GM23338 (cell line): ENCODE measurements around the gene AIMP1. TPM values are rescaled to one million over a fixed set of nuclear protein-coding genes. Genes with fewer than 3 reads are reported as not detected.

Experiments
- ATAC-seq: fragments of 200-7000 bp; cut with Tn5 transposase; 3 replicates; pipeline ENCODE4 v1.9.1; 2020
- DNase-seq: peaks from one replicate; pipeline ENCODE4 v3.0.0-alpha.2; 2015; ENCODE audit warnings: low spot score
- H2AFZ ChIP-seq: fragments of 200-600 bp; sonication (generic); 2 replicates; pipeline ENCODE4 v1.8.0; 2016; ENCODE audit warnings: antibody characterized with exemption, mild to moderate bottlenecking, moderate library complexity
- H3F3A ChIP-seq: fragments of 200-600 bp; sonication (generic); replicated peaks from 2 replicates; pipeline ENCODE4 v1.8.0; 2017; ENCODE audit warnings: antibody characterized with exemption, mixed run types, low read depth
- H3K27ac ChIP-seq: fragments of 200-600 bp; sonication (generic); 2 replicates; pipeline ENCODE4 v1.6.1; 2016; ENCODE audit warnings: low read depth
- H3K27me3 ChIP-seq: fragments of 200-600 bp; sonication (generic); 2 replicates; pipeline ENCODE4 v1.8.0; 2016; ENCODE audit warnings: mild to moderate bottlenecking, mixed run types, moderate library complexity; ENCODE audit not compliant: insufficient read depth
- H3K36me3 ChIP-seq: fragments of 200-600 bp; sonication (generic); 2 replicates; pipeline ENCODE4 v1.8.0; 2016; ENCODE audit warnings: mild to moderate bottlenecking; ENCODE audit not compliant: insufficient read depth
- H3K4me1 ChIP-seq: fragments of 200-600 bp; sonication (generic); 2 replicates; pipeline ENCODE4 v1.8.0; 2016; ENCODE audit warnings: mild to moderate bottlenecking, moderate library complexity; ENCODE audit not compliant: insufficient read depth
- H3K4me2 ChIP-seq: fragments of 200-600 bp; sonication (generic); 2 replicates; pipeline ENCODE4 v1.7.1; 2017; ENCODE audit warnings: mixed run types
- H3K4me3 ChIP-seq: fragments of 200-600 bp; sonication (generic); 2 replicates; pipeline ENCODE4 v1.6.1; 2016; ENCODE audit warnings: mixed run types
- H3K79me2 ChIP-seq: fragments of 200-600 bp; sonication (generic); replicated peaks from 2 replicates; pipeline ENCODE4 v1.8.0; 2017; ENCODE audit warnings: mild to moderate bottlenecking; ENCODE audit not compliant: insufficient read depth
- H3K9me2 ChIP-seq: fragments of 200-600 bp; sonication (generic); 2 replicates; pipeline ENCODE4 v1.8.0; 2017; ENCODE audit not compliant: insufficient read depth
- H4K20me1 ChIP-seq: fragments of 200-600 bp; sonication (generic); replicated peaks from 2 replicates; pipeline ENCODE4 v1.8.0; 2017; ENCODE audit warnings: mild to moderate bottlenecking; ENCODE audit not compliant: insufficient read depth
- H3K27ac Mint-ChIP-seq: 2 replicates; pipeline ENCODE4 v1.8.0; 2020; ENCODE audit warnings: inconsistent platforms, mild to moderate bottlenecking, moderate library complexity, mixed read lengths
- H3K27me3 Mint-ChIP-seq: 3 replicates; pipeline ENCODE4 v1.8.0; 2022; ENCODE audit warnings: low read depth, mild to moderate bottlenecking, moderate library complexity, mixed read lengths, inconsistent platforms; ENCODE audit not compliant: insufficient read depth, poor library complexity
- H3K36me3 Mint-ChIP-seq: 3 replicates; pipeline ENCODE4 v1.8.0; 2021; ENCODE audit warnings: low read depth, mild to moderate bottlenecking, inconsistent platforms, moderate library complexity, mixed read lengths
- H3K4me1 Mint-ChIP-seq: 3 replicates; pipeline ENCODE4 v1.8.0; 2020; ENCODE audit warnings: mild to moderate bottlenecking, inconsistent platforms, mixed read lengths
- H3K4me3 Mint-ChIP-seq: 3 replicates; pipeline ENCODE4 v1.8.0; 2021; ENCODE audit warnings: moderate library complexity, mild to moderate bottlenecking, inconsistent platforms, mixed read lengths
- H3K9me3 Mint-ChIP-seq: 3 replicates; pipeline ENCODE4 v1.8.0; 2020; ENCODE audit warnings: moderate library complexity, mild to moderate bottlenecking, inconsistent platforms, mixed read lengths
- CREB1 ChIP-seq: fragments of 250-450 bp; sonication (Bioruptor Pico); IDR thresholded peaks from 2 replicates; pipeline ENCODE4 v1.5.0; 2020; ENCODE audit warnings: low read depth, mild to moderate bottlenecking, moderate library complexity
- CTCF ChIP-seq, 2 experiments: fragments of 200-600 bp in 1 of 2; sonication (generic) in 1 of 2; conservative IDR thresholded peaks; 2 replicates each; pipeline versions ENCODE4 v1.5.1 to v1.6.1; 2016 to 2017; ENCODE audit warnings: antibody characterized with exemption in 2 of 2, low read depth in 2 of 2, mild to moderate bottlenecking in 2 of 2, moderate library complexity in 1 of 2
- EZH2 ChIP-seq: fragments of 200-600 bp; sonication (generic); IDR thresholded peaks from one replicate; pipeline ENCODE4 v1.8.0; 2017; ENCODE audit warnings: antibody characterized with exemption, mild to moderate bottlenecking, low read depth; ENCODE audit not compliant: unreplicated experiment
- EZH2phosphoT487 ChIP-seq: fragments of 200-600 bp; sonication (generic); IDR thresholded peaks from one replicate; pipeline ENCODE4 v1.8.1; 2018; ENCODE audit warnings: antibody characterized with exemption; ENCODE audit not compliant: unreplicated experiment
- JUNB ChIP-seq: IDR thresholded peaks from one replicate; pipeline ENCODE4 v1.6.1; 2016; ENCODE audit warnings: antibody characterized with exemption; ENCODE audit not compliant: unreplicated experiment
- NANOG ChIP-seq: IDR thresholded peaks from 2 replicates; pipeline ENCODE4 v1.6.1; 2016; ENCODE audit warnings: antibody characterized with exemption, borderline replicate concordance
- POLR2AphosphoS5 ChIP-seq: IDR thresholded peaks from 2 replicates; pipeline ENCODE4 v1.6.1; 2016; ENCODE audit warnings: antibody characterized with exemption, low read depth
- STAT1 ChIP-seq: IDR thresholded peaks from one replicate; pipeline ENCODE4 v1.6.1; 2016; ENCODE audit warnings: antibody characterized with exemption; ENCODE audit not compliant: unreplicated experiment
- ZNF114 ChIP-seq: fragments of 250-450 bp; sonication (Bioruptor Pico); IDR thresholded peaks from 2 replicates; pipeline ENCODE4 v1.5.0; 2020; ENCODE audit warnings: mild to moderate bottlenecking, moderate library complexity
- ZNF331 ChIP-seq: fragments of 250-450 bp; sonication (Bioruptor Pico); IDR thresholded peaks from 2 replicates; pipeline ENCODE4 v1.5.0; 2020; ENCODE audit warnings: low read depth, mild to moderate bottlenecking, moderate library complexity
- ZNF462 ChIP-seq: fragments of 250-450 bp; sonication (Bioruptor Pico); IDR thresholded peaks from 2 replicates; pipeline ENCODE4 v1.5.0; 2020; ENCODE audit warnings: mild to moderate bottlenecking, moderate library complexity
- polyA plus RNA-seq: library from polyadenylated mRNA; unstranded; fragments of >200 nt; fragmentation: Nextera tagmentation; extraction: Ambion mirVana; gene quantifications from 2 replicates; pipeline ENCODE4 v1.2.1, GENCODE V29; 2016
- total RNA-seq: library from RNA; depleted of rRNA; stranded (reverse); fragments of >200 nt; shearing (Covaris generic); gene quantifications from 2 replicates; pipeline ENCODE4 v1.2.3, GENCODE V29; 2014
- TF ChIP-seq, protein P1 (sequence below): IDR thresholded peaks from one replicate; pipeline ENCODE4 v1.6.1; 2018; ENCODE audit warnings: antibody characterized with exemption; ENCODE audit not compliant: unreplicated experiment
- TF ChIP-seq, protein P2 (sequence below): IDR thresholded peaks from 2 replicates; pipeline ENCODE4 v1.6.1; 2016; ENCODE audit warnings: antibody characterized with exemption

The AIMP1 gene
- total and polyA plus RNA-seq, 2 experiments from 2014 or later = 34.5 to 200 TPM

DNA sequence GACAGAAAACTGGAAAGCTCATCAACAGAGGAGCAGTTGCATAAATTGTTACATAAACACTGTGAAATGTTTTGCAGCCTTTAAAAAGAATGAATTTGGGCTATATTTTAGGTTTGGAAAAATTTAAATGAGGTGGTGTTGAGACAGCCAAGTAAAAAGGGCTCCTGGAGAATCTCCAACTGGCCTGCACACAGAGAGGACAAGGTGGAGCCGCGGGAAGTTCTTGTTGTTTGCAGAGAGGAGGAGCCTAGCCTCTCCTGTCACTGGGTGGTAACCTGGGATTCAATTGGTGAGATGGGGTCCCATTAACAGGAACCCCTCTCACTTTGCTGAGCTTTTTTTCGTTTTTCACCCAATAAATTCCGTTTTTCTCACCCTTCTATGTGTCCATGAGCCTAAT, 38.8 kb downstream of the AIMP1 start:
- peak; percentile 43 for DNase-seq
- H3K4me3 ChIP-seq = no peak overlapping the region
- H3K4me1 ChIP-seq = no peaks in the 10 kb centered on the region
- no peak overlapping the region for H3K27ac ChIP-seq
- Mint-ChIP-seq H3K27ac (no peak overlapping the region), H3K4me1 (peaks cover 2% of the 10 kb centered on the region; the same call in 1 of the 3 replicates), H3K9me3 (no peaks in the 10 kb centered on the region), H3K36me3 (no peaks in the 10 kb centered on the region), H3K4me3 (no peak overlapping the region), H3K27me3 (no peaks in the 10 kb centered on the region)
- H3K4me2 ChIP-seq = no peak overlapping the region
- H3K79me2 ChIP-seq = no peaks in the 10 kb centered on the region
- no peaks in the 10 kb centered on the region for H3K36me3 ChIP-seq
- no peak overlapping the region for H2AFZ ChIP-seq
- peak; percentile 83 for ATAC-seq
- no peaks in the 10 kb centered on the region for H3K27me3 ChIP-seq
- no peak for TF ChIP-seq ZNF462
- TF ChIP-seq CREB1 (CRISPR knock-in tag) = no peak
- TF ChIP-seq, protein P1, sequence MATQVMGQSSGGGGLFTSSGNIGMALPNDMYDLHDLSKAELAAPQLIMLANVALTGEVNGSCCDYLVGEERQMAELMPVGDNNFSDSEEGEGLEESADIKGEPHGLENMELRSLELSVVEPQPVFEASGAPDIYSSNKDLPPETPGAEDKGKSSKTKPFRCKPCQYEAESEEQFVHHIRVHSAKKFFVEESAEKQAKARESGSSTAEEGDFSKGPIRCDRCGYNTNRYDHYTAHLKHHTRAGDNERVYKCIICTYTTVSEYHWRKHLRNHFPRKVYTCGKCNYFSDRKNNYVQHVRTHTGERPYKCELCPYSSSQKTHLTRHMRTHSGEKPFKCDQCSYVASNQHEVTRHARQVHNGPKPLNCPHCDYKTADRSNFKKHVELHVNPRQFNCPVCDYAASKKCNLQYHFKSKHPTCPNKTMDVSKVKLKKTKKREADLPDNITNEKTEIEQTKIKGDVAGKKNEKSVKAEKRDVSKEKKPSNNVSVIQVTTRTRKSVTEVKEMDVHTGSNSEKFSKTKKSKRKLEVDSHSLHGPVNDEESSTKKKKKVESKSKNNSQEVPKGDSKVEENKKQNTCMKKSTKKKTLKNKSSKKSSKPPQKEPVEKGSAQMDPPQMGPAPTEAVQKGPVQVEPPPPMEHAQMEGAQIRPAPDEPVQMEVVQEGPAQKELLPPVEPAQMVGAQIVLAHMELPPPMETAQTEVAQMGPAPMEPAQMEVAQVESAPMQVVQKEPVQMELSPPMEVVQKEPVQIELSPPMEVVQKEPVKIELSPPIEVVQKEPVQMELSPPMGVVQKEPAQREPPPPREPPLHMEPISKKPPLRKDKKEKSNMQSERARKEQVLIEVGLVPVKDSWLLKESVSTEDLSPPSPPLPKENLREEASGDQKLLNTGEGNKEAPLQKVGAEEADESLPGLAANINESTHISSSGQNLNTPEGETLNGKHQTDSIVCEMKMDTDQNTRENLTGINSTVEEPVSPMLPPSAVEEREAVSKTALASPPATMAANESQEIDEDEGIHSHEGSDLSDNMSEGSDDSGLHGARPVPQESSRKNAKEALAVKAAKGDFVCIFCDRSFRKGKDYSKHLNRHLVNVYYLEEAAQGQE = no peak
- TF ChIP-seq CTCF (conservative IDR thresholded peaks at IDR 0.05; ENCODE audit: low read depth in 2 of 2) = no peak
- TF ChIP-seq, protein P2, sequence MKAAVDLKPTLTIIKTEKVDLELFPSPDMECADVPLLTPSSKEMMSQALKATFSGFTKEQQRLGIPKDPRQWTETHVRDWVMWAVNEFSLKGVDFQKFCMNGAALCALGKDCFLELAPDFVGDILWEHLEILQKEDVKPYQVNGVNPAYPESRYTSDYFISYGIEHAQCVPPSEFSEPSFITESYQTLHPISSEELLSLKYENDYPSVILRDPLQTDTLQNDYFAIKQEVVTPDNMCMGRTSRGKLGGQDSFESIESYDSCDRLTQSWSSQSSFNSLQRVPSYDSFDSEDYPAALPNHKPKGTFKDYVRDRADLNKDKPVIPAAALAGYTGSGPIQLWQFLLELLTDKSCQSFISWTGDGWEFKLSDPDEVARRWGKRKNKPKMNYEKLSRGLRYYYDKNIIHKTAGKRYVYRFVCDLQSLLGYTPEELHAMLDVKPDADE = no peak
- TF ChIP-seq ZNF331 (CRISPR knock-in tag) = no peak
- no peak for TF ChIP-seq ZNF114 (CRISPR knock-in tag)
- TF ChIP-seq POLR2AphosphoS5 = no peak
- no peak for TF ChIP-seq NANOG
- TF ChIP-seq JUNB = no peak
- TF ChIP-seq EZH2phosphoT487 = no peak
- TF ChIP-seq STAT1 = no peak
- no peak for TF ChIP-seq EZH2
- H3F3A ChIP-seq = no peaks in the 10 kb centered on the region
- H3K9me2 ChIP-seq = no peaks in the 10 kb centered on the region
- H4K20me1 ChIP-seq = no peaks in the 10 kb centered on the region
